GM18870 (cell line): Measurements from ENCODE around the gene GNS.
A peak's percentile ranks its signal among the peaks of the same experiment; 100 is the strongest.

ENCODE experiments used
- ATAC-seq: cut with Tn5 transposase; IDR thresholded peaks from one replicate; pipeline ENCODE4 v1.9.1; 2021; ENCODE audit warnings: moderate library complexity; ENCODE audit not compliant: unreplicated experiment

Gene GNS

GRCh38 chr12:64678248-64678647, 81.0 kb downstream of the GNS start:
- no peak for ATAC-seq

DNA sequence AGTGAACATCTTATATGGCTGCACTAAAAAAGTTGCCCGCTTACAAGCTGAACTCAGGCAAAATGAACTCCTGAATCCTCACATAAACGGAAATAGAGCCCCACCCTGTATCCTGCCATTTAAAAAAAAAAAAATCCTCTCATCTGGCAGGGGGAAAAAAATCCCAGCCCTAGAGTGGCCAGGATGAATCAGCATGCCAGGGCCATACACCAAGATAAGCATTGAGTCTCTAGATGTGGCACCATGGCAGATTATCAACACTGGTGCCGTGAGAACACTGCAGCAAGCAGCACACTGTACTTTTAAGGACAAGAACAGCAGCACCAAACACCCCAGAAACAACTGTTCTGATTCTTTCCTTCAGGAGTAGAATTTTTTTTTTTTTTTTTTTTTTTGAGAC, 83.4 kb downstream of the GNS start:
- no peak for ATAC-seq

DNA sequence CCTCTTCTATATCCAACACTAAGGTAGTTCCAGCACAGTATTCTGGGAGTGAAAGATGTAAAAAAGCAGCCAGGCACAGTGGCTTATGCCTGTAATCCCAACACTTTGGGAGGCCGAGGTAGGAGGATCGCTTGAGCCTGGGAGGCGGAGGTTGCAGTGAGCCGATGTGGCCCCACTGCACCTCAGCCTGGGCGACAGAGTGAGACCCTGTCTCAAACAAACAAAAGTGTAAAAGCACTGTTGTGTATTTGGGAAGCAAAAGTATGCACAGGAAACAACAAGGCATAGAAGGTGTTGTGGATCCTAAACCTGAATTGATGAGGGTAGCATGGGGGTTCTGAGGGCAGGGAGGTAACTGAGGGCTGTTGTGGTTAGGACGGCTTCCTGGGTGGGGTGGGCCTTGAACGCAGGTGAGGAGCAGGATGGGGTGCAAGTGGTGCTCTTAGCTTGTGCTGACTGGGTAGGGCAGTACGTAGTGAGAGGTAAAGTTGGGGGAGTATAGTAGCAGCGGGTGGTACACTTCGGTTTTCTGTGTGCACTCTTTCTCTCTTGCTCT, 84.8 kb downstream of the GNS start:
- ATAC-seq, result no peak

DNA sequence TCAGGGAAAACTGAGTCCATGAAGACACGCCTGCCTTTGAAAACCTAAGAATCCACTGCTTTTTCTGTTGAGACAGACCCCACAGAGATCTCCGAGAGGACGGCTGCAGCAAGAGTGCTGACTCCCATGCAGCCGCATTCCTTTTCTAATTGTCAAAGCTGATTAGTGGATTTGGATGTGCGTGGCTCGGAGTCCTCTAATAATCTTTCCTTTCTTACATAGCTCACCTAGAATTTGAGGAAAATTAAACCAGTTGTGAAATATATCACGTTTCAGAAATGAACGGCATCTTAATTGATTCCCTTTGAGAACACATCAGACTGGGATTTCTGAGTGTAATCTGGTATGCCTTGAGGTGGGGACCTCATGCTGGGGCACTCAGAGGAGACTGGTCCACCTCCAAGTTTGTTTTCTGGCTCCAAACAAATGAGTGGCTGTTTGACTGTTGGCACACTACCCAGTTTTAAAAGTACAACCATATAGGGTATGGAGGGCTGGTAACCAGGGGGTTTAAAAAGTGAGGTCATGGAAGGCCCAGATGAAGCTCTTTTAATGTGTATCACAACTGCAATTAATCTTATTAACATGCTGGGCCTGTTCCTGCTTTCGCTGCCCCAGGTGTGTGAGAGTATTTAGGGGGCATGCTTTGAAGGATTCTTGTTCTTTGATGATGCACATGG, 85.6 kb downstream of the GNS start:
- ATAC-seq, result no peak

DNA sequence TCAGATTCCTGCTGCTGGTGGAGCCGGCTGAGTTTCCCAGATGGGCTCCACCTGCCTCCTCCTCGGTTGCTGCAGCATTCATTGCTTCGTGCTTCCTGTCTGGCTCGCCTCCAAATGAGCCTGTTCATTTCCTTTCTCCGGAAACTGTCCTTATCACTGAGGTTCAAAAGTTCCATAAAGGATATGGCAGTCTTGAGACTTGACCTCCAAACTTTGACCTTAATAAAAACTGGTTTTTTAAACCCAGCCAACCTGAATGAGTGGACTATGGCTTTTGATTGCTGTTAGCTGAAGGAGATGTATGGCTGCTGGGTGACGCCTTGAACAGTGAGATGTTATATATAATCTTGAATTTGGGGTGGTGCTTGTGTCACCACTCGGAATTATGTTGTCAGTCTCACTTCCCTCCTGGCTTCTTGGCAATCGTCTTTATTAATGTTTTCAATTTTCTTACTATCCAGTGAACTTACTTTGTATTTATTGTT, 86.2 kb downstream of the GNS start:
- ATAC-seq, result no peak

- no peak for ATAC-seq
Observed at GRCh38 chr12:64671681-64672080, 87.5 kb downstream of the GNS start.

- no peak for ATAC-seq
Observed at GRCh38 chr12:64670919-64671639, 88.1 kb downstream of the GNS start.

GRCh38 chr12:64670019-64670418, 89.2 kb downstream of the GNS start:
- ATAC-seq, result no peak

DNA sequence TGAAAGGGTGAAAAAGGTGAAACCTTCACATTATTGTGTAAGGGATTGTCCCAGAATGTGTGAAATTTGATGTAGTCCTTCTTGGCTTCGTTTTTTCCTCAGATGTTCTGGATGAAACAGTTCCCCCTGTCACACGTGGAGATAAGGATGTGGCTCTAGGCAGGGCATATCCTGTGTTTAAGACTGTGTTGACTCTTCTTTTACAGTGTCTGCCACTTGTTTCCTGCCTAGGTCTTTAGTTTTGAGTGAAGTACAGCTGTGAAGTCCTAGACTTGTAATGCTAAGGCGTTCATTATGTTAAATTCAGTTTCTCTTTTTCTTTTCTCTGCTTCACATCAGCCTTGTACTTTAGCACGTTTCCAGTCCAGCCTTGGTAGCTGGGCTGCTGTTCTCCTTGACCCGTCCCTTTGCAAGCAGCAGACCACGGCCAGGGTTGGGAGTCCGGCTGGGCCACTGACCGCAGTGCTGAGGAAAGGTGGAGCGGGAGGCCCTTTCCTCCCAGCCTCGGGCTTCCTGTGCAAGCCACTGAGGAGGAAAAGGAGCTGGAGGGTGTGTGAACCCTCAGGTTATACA, 89.8 kb downstream of the GNS start:
- ATAC-seq, result peak; percentile 76

GRCh38 chr12:64667793-64668192, 91.4 kb downstream of the GNS start:
- no peak for ATAC-seq

DNA sequence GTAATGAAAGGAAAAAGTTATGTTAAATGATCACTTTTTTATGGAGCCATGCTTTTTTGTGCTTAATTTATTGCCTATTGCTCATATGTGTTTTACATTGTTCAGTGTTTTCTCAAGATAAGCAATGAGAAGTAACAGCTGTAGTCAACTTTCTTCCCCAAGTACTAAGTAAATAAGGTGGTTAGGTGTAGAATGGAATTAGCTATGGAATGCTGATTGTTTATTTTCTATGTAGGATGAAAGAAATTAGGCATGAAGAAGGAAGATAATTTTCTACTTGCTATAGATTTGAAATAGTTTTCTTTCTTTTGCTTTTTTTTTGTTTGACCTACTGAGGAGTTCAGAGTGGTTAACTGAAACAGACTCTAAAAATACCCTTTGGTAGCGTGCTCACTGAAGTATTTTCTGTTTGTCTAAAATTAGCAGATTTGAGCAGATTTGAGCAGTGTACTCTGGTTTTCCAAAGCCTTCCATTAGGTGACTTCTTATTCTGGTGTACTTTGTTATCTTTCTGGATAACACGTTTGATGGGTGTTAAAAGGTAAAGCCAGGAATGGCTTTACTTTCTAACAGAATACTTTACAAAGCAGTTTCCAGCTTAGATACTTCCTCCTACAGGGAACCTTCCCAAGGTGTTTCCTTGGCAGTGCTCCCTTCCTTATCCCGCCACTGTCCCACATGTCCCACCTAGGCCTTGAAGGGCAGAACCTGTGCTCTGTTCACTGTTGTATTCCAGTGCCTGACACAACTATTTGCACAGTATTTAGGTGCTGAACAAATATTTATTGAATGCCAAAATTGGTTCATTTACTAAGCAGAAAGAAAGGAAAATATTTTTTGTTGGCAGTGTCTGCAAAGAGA, 92.9 kb downstream of the GNS start:
- no peak for ATAC-seq

DNA sequence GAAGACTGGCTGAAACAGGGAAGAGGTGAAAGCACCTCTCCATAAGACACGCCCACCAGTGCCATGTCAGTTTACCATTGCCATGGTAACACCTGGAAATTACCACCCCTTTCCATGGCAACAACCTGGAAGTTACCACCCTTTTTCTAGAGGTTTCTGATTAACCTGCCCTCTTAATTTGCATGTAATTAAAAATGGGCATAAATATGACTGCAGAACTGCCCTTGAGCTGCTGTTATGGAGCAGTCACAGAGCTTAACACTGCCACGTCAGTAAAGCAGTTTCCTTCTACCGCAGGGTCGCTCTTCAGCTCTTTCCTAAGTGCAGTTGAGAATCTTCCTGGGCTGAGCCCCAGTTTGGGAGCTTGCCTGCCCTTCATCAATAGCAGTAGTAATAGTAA, 93.7 kb downstream of the GNS start:
- ATAC-seq, result peak; percentile 37
